NK-92 (cell line): ENCODE measurements around the gene KRTAP10-12.

Experiments
- DNase-seq: peaks from one replicate; lab custom pipeline; 2025; ENCODE audit not compliant: unreplicated experiment; lab: John Stamatoyannopoulos, UW

The KRTAP10-12 gene

DNA sequence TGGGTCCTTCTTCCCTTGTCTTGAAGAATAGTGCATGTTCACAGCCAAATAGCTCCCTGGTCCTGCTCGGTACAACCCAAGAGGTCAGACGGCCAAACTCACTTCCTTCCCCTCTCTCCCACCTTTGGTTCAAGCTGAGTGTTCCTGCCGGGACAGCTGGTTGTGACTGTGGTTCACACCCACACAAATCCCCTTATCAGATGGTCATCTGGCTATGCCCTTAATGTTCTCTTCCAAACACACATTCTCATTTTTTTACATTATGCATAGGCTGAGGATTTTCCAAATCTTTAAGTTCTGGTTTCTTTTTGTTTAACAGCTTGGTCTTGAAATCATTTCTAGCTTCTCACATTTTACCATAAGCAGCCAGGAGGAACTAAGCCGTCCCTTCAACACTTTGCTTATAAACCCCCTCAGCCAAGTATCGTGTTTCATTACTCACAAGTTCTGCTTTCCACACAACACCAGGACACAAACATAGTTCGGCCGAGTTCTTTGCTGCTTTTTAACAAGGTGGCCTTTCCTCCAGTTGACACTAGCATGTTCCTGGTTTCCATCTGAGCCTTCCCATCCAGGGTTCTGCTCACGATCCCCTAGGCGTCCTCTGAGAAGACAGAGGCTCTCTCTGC is 34.1 kb downstream of the KRTAP10-12 start:
- no peak for DNase-seq

GRCh38 chr21:44732263-44732662 is 35.3 kb downstream of the KRTAP10-12 start:
- DNase-seq: no peak

DNA sequence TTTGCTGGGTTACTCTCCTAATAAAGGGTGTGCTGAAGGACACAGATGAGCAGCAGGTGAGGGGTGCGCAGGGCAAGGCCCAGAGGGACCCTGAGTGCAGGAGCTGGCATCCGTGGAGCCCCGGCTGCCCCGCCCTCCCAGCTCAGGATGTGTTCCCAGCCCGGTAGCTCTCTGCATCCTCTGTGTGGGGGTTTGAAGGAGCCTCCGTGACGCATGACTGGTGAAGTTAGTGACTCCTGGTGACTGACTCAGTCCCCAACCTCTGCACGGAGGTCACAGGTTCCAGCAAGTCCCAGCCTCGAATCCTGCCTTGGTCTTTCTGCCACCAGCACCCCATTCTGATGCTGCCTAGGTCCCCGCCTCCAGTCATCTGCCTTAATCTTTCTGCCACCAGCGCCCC is 36.0 kb downstream of the KRTAP10-12 start:
- no peak for DNase-seq

DNA sequence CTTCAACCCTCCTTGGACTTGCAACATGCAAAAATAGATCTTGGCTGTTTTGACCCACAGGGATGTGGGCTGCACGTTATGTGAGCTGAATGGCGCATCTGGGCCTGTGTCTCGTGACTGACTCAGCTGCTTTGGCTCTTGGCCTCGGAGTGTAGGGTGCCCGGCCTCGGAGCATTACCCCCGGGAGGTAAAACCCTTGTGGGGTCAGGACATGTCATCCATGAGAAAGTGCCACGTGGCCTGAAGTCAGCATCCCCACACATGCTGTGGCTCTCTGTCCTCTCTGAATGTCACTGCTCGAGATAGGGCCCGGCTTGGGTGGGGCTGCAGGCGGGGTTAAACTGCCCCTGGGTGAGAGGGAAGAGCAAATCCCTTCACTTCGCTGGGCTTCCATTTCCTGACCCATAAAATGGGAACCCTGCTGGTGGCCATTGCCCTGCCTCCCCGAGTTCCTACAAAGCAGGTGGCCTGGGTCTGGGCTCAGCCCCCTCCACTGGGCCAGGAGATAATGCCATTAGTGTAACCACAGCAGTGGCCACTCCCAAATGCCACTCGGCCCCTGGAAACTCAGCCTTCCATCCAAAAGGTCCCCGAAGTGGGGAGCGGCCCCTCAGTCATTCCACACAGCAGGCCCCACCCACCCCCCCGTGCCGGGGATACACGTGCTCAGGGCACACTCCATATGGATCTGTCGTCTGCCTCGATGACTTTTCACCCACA is 37.2 kb downstream of the KRTAP10-12 start:
- no peak for DNase-seq

GRCh38 chr21:44734841-44735240 is 37.9 kb downstream of the KRTAP10-12 start:
- no peak for DNase-seq

- DNase-seq: no peak
Observed at GRCh38 chr21:44735821-44736220, 38.8 kb downstream of the KRTAP10-12 start.

DNA sequence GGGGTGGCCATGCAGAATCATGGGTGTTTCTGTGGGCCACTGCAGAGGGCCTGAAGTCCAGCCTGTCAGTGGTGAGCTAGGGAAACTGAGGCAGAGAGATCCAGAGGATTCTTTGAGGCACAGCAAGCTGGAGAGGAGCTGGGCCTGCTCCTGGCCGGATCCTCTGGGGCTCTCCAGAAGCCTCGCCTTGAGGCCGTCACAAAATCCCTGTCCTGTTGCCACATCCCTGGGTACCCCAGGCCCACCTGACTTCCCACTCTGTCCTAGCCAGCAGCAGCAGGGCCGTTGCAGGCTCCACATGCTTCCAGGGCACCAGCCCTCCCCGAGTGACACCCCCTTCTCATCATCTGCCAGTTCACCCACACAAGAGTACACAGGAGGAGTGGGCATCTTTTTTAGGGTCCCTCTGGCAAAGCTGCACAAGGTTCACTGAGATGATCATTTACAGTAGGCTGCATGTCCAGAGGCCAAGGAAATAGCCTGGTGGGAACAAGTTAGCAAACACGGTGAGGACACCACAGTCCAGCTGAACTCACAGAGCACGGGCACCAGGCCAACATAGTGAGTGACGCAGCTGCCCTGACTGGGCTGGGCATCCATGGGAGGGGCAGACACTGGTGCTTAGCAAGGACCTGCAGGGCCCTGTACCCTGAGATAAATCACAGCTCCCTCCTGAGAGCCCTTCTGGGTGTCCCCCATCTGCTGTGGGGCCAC is 39.5 kb downstream of the KRTAP10-12 start:
- DNase-seq: no peak

DNA sequence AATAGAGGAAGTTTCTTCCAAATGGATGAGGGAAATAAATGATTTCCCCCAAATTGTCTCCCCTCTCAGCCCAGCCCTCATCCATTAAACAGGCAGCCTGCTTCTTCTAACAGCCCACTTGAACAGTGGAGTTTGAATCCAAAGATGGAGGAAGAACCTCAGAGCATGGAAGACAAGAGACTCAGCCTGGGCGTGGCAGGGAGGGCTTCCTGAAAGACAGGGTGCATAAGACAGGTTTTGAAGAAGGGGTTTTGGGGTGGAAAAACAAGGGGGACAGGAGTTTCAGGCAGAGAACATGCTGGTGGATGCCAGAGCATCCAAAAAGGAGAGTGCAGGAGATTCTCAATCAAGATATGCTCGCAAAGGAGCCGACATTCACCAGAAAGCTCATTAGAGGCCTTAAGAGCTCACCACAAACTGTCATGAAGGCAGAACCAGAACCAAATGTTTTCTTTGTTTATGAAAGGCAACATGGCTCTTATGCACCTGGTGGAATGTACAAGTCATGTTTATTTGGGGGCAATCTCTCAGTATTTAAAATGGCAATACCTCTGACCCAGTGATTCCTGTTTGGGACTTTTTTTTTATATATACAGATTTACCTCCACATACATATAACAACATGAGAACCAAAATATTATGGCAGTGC is 40.9 kb downstream of the KRTAP10-12 start:
- no peak for DNase-seq

GRCh38 chr21:44738621-44739020 is 41.6 kb downstream of the KRTAP10-12 start:
- no peak for DNase-seq

DNA sequence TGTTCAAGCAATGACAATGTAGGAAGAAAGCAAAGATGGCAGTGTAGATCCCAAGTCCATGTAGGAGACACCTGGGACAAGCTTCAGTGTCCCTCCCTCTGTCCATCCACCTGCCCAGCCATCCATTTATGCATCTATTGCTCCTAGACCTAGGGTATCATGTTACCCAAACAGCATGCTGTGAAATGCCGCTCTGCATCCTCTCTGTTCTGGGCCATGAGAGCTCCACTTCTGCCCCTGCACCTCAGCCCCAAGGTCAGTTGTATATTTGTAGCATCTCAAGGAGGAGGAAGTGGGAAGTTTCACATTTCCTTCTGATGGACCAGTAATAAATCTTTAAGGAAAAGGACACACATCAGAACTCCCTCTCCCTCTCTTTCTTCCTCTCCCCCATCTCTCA is 42.3 kb downstream of the KRTAP10-12 start:
- no peak for DNase-seq

DNA sequence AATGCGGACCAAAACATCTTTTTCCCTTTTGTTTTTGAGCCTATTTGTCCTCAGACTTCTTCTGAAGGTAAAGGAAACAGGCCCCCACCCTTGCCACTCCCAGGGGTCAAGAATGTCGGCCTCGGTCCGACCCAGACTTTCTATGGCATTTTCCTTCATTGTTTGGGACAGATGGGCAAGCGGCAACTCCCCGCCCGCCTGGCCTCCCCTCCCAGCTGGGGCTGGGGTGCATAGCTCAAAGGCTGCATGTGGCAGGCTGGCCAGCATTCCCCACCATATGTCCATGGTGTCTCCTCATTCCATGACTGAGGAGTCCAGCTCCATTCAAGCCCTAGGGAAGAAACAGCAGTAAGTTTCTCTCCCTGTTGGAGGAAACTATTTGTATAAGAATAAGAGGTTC is 43.8 kb downstream of the KRTAP10-12 start:
- no peak for DNase-seq

GRCh38 chr21:44741921-44742320 is 44.9 kb downstream of the KRTAP10-12 start:
- DNase-seq: no peak

GRCh38 chr21:44742418-44743153 is 45.6 kb downstream of the KRTAP10-12 start:
- no peak for DNase-seq
